HepG2 (cell line): ENCODE measurements around the gene TICAM2. TPM values are rescaled to one million over a fixed set of nuclear protein-coding genes. Genes with fewer than 3 reads are reported as not detected.
A peak's percentile ranks its signal among the peaks of the same experiment; 100 is the strongest.

ENCODE experiments used
- ATF7-NPFF ChIP-seq: sonication (generic); formaldehyde crosslinking; IDR thresholded peaks from 2 replicates; pipeline ENCODE4 v1.8.1; 2023; ENCODE audit warnings: mild to moderate bottlenecking, low read depth, missing genetic modification reagents, moderate library complexity
- CTCF ChIP-seq: sonication (generic); formaldehyde crosslinking; IDR thresholded peaks from 2 replicates; pipeline ENCODE4 v1.5.0; 2020; ENCODE audit warnings: mild to moderate bottlenecking, missing genetic modification reagents, moderate library complexity
- DBP ChIP-seq: sonication (generic); formaldehyde crosslinking; IDR thresholded peaks from 2 replicates; pipeline ENCODE4 v1.4.0; 2020; ENCODE audit warnings: missing genetic modification reagents; ENCODE audit errors: not compliant biosample characterization
- DNMT1 ChIP-seq: sonication (generic); formaldehyde crosslinking; IDR thresholded peaks from 2 replicates; pipeline ENCODE4 v1.5.1; 2020; ENCODE audit warnings: mild to moderate bottlenecking, missing genetic modification reagents
- ELK4 ChIP-seq: sonication (generic); formaldehyde crosslinking; IDR thresholded peaks from 2 replicates; pipeline ENCODE4 v1.9.0; 2021; ENCODE audit warnings: missing genetic modification reagents, borderline replicate concordance
- GPBP1L1 ChIP-seq: sonication (generic); formaldehyde crosslinking; IDR thresholded peaks from 2 replicates; pipeline ENCODE4 v1.5.0; 2020; ENCODE audit warnings: mild to moderate bottlenecking, missing genetic modification reagents
- HOXA5 ChIP-seq: sonication (generic); formaldehyde crosslinking; IDR thresholded peaks from 2 replicates; pipeline ENCODE4 v1.4.0; 2020; ENCODE audit warnings: missing genetic modification reagents
- KLF13 ChIP-seq: sonication (generic); formaldehyde crosslinking; IDR thresholded peaks from 2 replicates; pipeline ENCODE4 v1.4.0; 2020; ENCODE audit warnings: mild to moderate bottlenecking, missing genetic modification reagents
- LBX2 ChIP-seq: sonication (generic); formaldehyde crosslinking; IDR thresholded peaks from 2 replicates; pipeline ENCODE4 v1.5.0; 2020; ENCODE audit warnings: missing genetic modification reagents, mild to moderate bottlenecking, borderline replicate concordance
- PHF5A ChIP-seq: IDR thresholded peaks from one replicate; pipeline ENCODE4 v1.6.1; 2018; ENCODE audit warnings: low read depth, missing genetic modification reagents; ENCODE audit not compliant: unreplicated experiment
- POLR2AphosphoS5 ChIP-seq: IDR thresholded peaks from 2 replicates; pipeline ENCODE4 v1.6.1; 2012; ENCODE audit warnings: low read depth, low read length
- SATB2 ChIP-seq: sonication (generic); formaldehyde crosslinking; IDR thresholded peaks from 2 replicates; pipeline ENCODE4 v1.5.0; 2020; ENCODE audit warnings: missing genetic modification reagents
- ZBTB42 ChIP-seq: sonication (generic); formaldehyde crosslinking; IDR thresholded peaks from 2 replicates; pipeline ENCODE4 v1.5.0; 2020; ENCODE audit warnings: mild to moderate bottlenecking, missing genetic modification reagents
- ZEB1 ChIP-seq: IDR thresholded peaks from 2 replicates; pipeline ENCODE4 v1.6.1; 2012; ENCODE audit warnings: mild to moderate bottlenecking, low read depth, inconsistent platforms; ENCODE audit not compliant: insufficient replicate concordance
- ZKSCAN1 ChIP-seq: fragments of 150-350 bp; IDR thresholded peaks from 2 replicates; pipeline ENCODE4 v1.6.1; 2014; ENCODE audit warnings: low read length
- ZNF251 ChIP-seq: sonication (generic); formaldehyde crosslinking; IDR thresholded peaks from 2 replicates; pipeline ENCODE4 v1.9.0; 2021; ENCODE audit warnings: mild to moderate bottlenecking, missing genetic modification reagents
- ZNF3 ChIP-seq: IDR thresholded peaks from 2 replicates; pipeline ENCODE4 v1.7.0; 2017; ENCODE audit warnings: inconsistent platforms
- ZNF777 ChIP-seq: sonication (generic); formaldehyde crosslinking; IDR thresholded peaks from 2 replicates; pipeline ENCODE4 v1.4.0; 2020; ENCODE audit warnings: missing genetic modification reagents
- ZNF792 ChIP-seq: IDR thresholded peaks from 2 replicates; pipeline ENCODE4 v1.6.1; 2016
- ZNF800 ChIP-seq: sonication (generic); formaldehyde crosslinking; IDR thresholded peaks from 2 replicates; pipeline ENCODE4 v1.4.0; 2020; ENCODE audit warnings: missing genetic modification reagents
- ZNF839 ChIP-seq: sonication (generic); formaldehyde crosslinking; IDR thresholded peaks from 2 replicates; pipeline ENCODE4 v1.4.0; 2020; ENCODE audit warnings: missing genetic modification reagents, mild to moderate bottlenecking, borderline replicate concordance
- ZNF883 ChIP-seq: sonication (generic); formaldehyde crosslinking; IDR thresholded peaks from 2 replicates; pipeline ENCODE4 v1.5.1; 2020; ENCODE audit warnings: mild to moderate bottlenecking, missing genetic modification reagents; ENCODE audit errors: not compliant biosample characterization
- polyA plus RNA-seq, 8 experiments: library from polyadenylated mRNA; depleted of rRNA in 3 of 8; stranded (reverse) in 7 of 8; unstranded in 1 of 8; fragments of >200 nt; fragmentation: Illumina TruSeq in 4 of 8; extraction: Trizol in 4 of 8; gene quantifications; 2 replicates each; pipeline versions ENCODE4 v1.2.1 to v1.2.3, GENCODE V29; 2011 to 2016; ENCODE audit warnings: low read depth in 4 of 8, missing spikeins in 1 of 8, mixed read lengths in 1 of 8; ENCODE audit not compliant: insufficient read depth in 1 of 8
- total RNA-seq, 5 experiments: library from RNA; depleted of rRNA; stranded (reverse); fragments of >200 nt; fragmentation: Illumina TruSeq; extraction: Trizol; gene quantifications; 2 replicates each; pipeline ENCODE4 v1.2.3, GENCODE V29; 2016; ENCODE audit warnings: low read depth in 1 of 5

TICAM2 gene
- total and polyA plus RNA-seq, 2 of the 13 experiments (the other 11 are each of a cell fraction or from before 2014, with no cell fraction given) = 0.04 TPM; not detected in 1

- TF ChIP-seq ELK4 (CRISPR knock-in tag) (0 out of 2 replicates have a peak, but pooled peaks have one; percentile 35), DNMT1 (CRISPR knock-in tag) (no peak), POLR2AphosphoS5 (peak; percentile 94), ZNF883 (peak; percentile 89), GPBP1L1 (CRISPR knock-in tag) (no peak), ZNF800 (CRISPR knock-in tag) (no peak), ZNF251 (CRISPR knock-in tag) (0 out of 2 replicates have a peak, but pooled peaks have one; percentile 56), ZNF839 (CRISPR knock-in tag) (no peak), ATF7-NPFF (CRISPR knock-in tag) (peak; percentile 94), SATB2 (CRISPR knock-in tag) (no peak), CTCF (CRISPR knock-in tag) (peak; percentile 26; the same call in 1 of the 2 replicates), ZKSCAN1 (no peak), DBP (CRISPR knock-in tag) (no peak), PHF5A (CRISPR knock-in tag) (no peak), LBX2 (CRISPR knock-in tag) (no peak), ZNF777 (CRISPR knock-in tag) (no peak), ZBTB42 (CRISPR knock-in tag) (0 out of 2 replicates have a peak, but pooled peaks have one; percentile 46), KLF13 (CRISPR knock-in tag) (no peak), ZNF792 (peak; percentile 88), HOXA5 (CRISPR knock-in tag) (no peak), ZNF3 (CRISPR knock-in tag) (no peak), ZEB1 (no peak)
These were observed 57.6 kb downstream of the TICAM2 start, which contains the start of gene FEM1C (continued) for GRCh38 chr5:115544436-115545350.
